Measurements from ENCODE around the gene SERPINA12. TPM values are rescaled to one million over a fixed set of nuclear protein-coding genes. Genes with fewer than 3 reads are reported as not detected.

SERPINA12 gene
- polyA plus RNA-seq, 3 donors, result 0.33 to 1.1 (median 0.65) TPM

DNA sequence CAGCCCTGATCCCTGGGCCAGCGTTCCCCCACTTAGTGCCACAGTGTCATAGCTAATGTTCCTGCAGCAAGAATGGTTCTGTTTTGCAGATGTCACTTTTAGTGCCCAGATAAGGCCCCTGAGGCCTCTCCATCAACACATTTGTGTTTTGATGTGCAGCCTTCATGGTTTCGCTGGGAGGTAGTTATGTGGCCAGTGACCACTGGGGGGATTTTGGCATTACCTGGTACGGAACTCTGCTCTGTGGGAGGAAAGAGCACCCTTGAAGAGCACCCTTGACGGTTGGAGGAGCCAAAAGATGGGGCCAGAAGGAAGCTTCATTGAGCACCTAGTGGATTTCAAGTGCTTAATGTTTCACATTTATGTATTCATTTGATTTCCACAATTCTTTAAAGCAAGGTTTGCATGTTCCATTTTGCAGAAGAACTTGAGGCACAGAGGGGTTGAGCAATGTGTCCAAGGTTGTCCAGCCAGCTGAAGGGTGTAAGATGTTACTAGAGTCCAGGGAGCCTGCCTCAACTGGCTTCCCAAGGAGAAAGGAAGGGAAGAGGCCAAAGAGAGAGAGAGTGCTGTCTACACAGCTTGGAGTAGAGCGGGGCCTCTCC lies 69.7 kb downstream of the SERPINA12 start:
- no peak for DNase-seq

Other genes with a start within 250 kb of the SERPINA12 start
- under 1 TPM; 0.15 to 0.31 (median 0.28) TPM for gene SERPINA10, start 216.2 kb downstream of the SERPINA12 start, polyA plus RNA-seq (ENCODE audit: insufficient read length in 3 of 3)
- 1 to 10 TPM; 7.2 to 7.9 (median 7.9) TPM for gene SERPINA6, start 186.1 kb downstream of the SERPINA12 start, polyA plus RNA-seq (ENCODE audit: insufficient read length in 3 of 3)
- not detected for gene SERPINA2, start 142.8 kb downstream of the SERPINA12 start, polyA plus RNA-seq (ENCODE audit: insufficient read length in 3 of 3)
- 100 to 1,000 TPM in 1 of 3 donors, 10 to 100 TPM in 2; 72.2 to 105 (median 81.3) TPM for gene SERPINA1, start 120.9 kb downstream of the SERPINA12 start, polyA plus RNA-seq (ENCODE audit: insufficient read length in 3 of 3)
- not detected for gene SERPINA11, start 56.7 kb downstream of the SERPINA12 start, polyA plus RNA-seq (ENCODE audit: insufficient read length in 3 of 3)
- not detected for gene SERPINA9, start 33.3 kb downstream of the SERPINA12 start, polyA plus RNA-seq (ENCODE audit: insufficient read length in 3 of 3)
- 1 to 10 TPM in 2 of 3 donors, under 1 TPM in 1; 0.80 to 1.7 (median 1.3) TPM for gene SERPINA4, start 52.0 kb upstream of the SERPINA12 start, polyA plus RNA-seq (ENCODE audit: insufficient read length in 3 of 3)
- gene SERPINA5, start 72.0 kb upstream of the SERPINA12 start, polyA plus RNA-seq (ENCODE audit: insufficient read length in 3 of 3), result 10 to 100 TPM in 1 of 3 donors, 1 to 10 TPM in 2; 9.2 to 12.8 (median 9.4) TPM
- under 1 TPM in 1 of 3 donors, not detected in 2; 0.14 TPM for gene SERPINA3, start 102.9 kb upstream of the SERPINA12 start, polyA plus RNA-seq (ENCODE audit: insufficient read length in 3 of 3)